Activated B cell treated with CpG ODN at 0.5 μM for 24 hours (primary cell): ENCODE results near the gene PDS5B. TPM values are rescaled to one million over a fixed set of nuclear protein-coding genes. Genes with fewer than 3 reads are reported as not detected.
"Not testable (repeated sequence)": the region's sequence is repeated elsewhere in the genome, so short reads cannot be mapped to it uniquely, and the experiment has no call there.

Experiments
- ATAC-seq: fragments of 200-7000 bp; cut with Tn5 transposase; one replicate; pipeline ENCODE4 v1.10.0; 2021; ENCODE audit warnings: low read depth, mild to moderate bottlenecking, moderate library complexity
- CTCF ChIA-PET: fragments of 350-600 bp; sonication (Branson Sonifier 250); formaldehyde crosslinking; loops from one replicate; lab custom pipeline; 2021; ENCODE audit warnings: antibody characterized with exemption; lab: Charles Lee
- POLR2A ChIA-PET: fragments of 350-600 bp; sonication (Branson Sonifier 250); formaldehyde crosslinking; loops from one replicate; lab custom pipeline; 2021; ENCODE audit warnings: antibody characterized with exemption; lab: Charles Lee
- DNase-seq: peaks from one replicate; pipeline ENCODE4 v3.0.0; 2022
- H3K27ac Mint-ChIP-seq: one replicate; pipeline ENCODE4 v1.8.0; 2020; ENCODE audit warnings: mixed read lengths
- H3K27me3 Mint-ChIP-seq: one replicate; pipeline ENCODE4 v1.8.0; 2021; ENCODE audit warnings: mixed read lengths
- H3K36me3 Mint-ChIP-seq: one replicate; pipeline ENCODE4 v1.8.0; 2021; ENCODE audit warnings: low read depth, mixed read lengths
- H3K4me1 Mint-ChIP-seq: one replicate; pipeline ENCODE4 v1.8.0; 2021; ENCODE audit warnings: mixed read lengths
- H3K4me3 Mint-ChIP-seq: one replicate; pipeline ENCODE4 v1.8.0; 2020; ENCODE audit warnings: mild to moderate bottlenecking, mixed read lengths
- H3K9me3 Mint-ChIP-seq: one replicate; pipeline ENCODE4 v1.8.0; 2020; ENCODE audit warnings: mixed read lengths
- CTCF ChIP-seq: fragments of 200-600 bp; IDR thresholded peaks from one replicate; pipeline ENCODE4 v1.8.0; 2022; ENCODE audit warnings: antibody characterized with exemption, mild to moderate bottlenecking
- intact Hi-C: fragments of 100-400 bp; cut with micrococcal nuclease; formaldehyde crosslinking; loops from one replicate; pipeline ENCODE4 v1.15.1; 2024
- total RNA-seq: library from RNA; stranded (reverse); gene quantifications from 2 replicates; pipeline ENCODE4 v1.2.3, GENCODE V29; 2022

The PDS5B gene
- total RNA-seq, 1 donor from 2014 or later, result 47.2 TPM

- intact Hi-C loops, result no loop called here
- no peak overlapping the region for H3K27ac Mint-ChIP-seq
- no peak for TF ChIP-seq CTCF
- no peak for ATAC-seq
- CTCF ChIA-PET, result no interaction called here
- peaks cover 3% of the 10 kb centered on the region for H3K27me3 Mint-ChIP-seq
- H3K4me3 Mint-ChIP-seq, result no peak overlapping the region
- POLR2A ChIA-PET, result no interaction called here
- H3K4me1 Mint-ChIP-seq, result no peaks in the 10 kb centered on the region
- DNase-seq, result no peak
- peaks cover 2% of the 10 kb centered on the region for H3K9me3 Mint-ChIP-seq
- no peaks in the 10 kb centered on the region for H3K36me3 Mint-ChIP-seq
Measured at GRCh38 chr13:32555613-32556012, 30.6 kb upstream of the PDS5B start.

GRCh38 chr13:32560842-32561241 lies 25.4 kb upstream of the PDS5B start:
- peaks cover 10% of the 10 kb centered on the region for H3K9me3 Mint-ChIP-seq
- H3K36me3 Mint-ChIP-seq, H3K4me3 Mint-ChIP-seq, H3K27me3 Mint-ChIP-seq, DNase-seq, intact Hi-C loops, H3K4me1 Mint-ChIP-seq, CTCF ChIA-PET, H3K27ac Mint-ChIP-seq, ATAC-seq: not testable (repeated sequence)
- POLR2A ChIA-PET, result interaction anchor here (0.7 kb wide), 1 partner anchor 540 kb away, joined by 6 read pairs; no protein-coding TSS in a partner anchor

GRCh38 chr13:32575687-32576086 lies 10.6 kb upstream of the PDS5B start:
- ATAC-seq, CTCF ChIA-PET, H3K4me1 Mint-ChIP-seq: not testable (repeated sequence)

GRCh38 chr13:32577032-32577431 lies 9.2 kb upstream of the PDS5B start:
- DNase-seq (no peak), ATAC-seq (no peak)
- ChIA-PET CTCF (no interaction called here), POLR2A (no interaction called here)
- peaks cover 10% of the 10 kb centered on the region for H3K9me3 Mint-ChIP-seq
- H3K4me1 Mint-ChIP-seq, result no peaks in the 10 kb centered on the region
- H3K27ac Mint-ChIP-seq, result no peak overlapping the region
- no peak for TF ChIP-seq CTCF
- peaks cover 8% of the 10 kb centered on the region for H3K36me3 Mint-ChIP-seq
- intact Hi-C loops, result no loop called here
- no peaks in the 10 kb centered on the region for H3K27me3 Mint-ChIP-seq
- no peak overlapping the region for H3K4me3 Mint-ChIP-seq

More at GRCh38 chr13:32575687-32576086, 10.6 kb upstream of the PDS5B start:
- H3K36me3 Mint-ChIP-seq, H3K27ac Mint-ChIP-seq, H3K27me3 Mint-ChIP-seq, DNase-seq, intact Hi-C loops, H3K4me3 Mint-ChIP-seq, POLR2A ChIA-PET: not testable (repeated sequence)
- H3K9me3 Mint-ChIP-seq, result peaks cover 10% of the 10 kb centered on the region

GRCh38 chr13:32581177-32581786 lies 5.0 kb upstream of the PDS5B start:
- Mint-ChIP-seq H3K27ac (no peak overlapping the region), H3K9me3 (peaks cover 10% of the 10 kb centered on the region), H3K27me3 (no peaks in the 10 kb centered on the region), H3K36me3 (peaks cover 8% of the 10 kb centered on the region), H3K4me1 (peaks cover 9% of the 10 kb centered on the region), H3K4me3 (no peak overlapping the region)
- CTCF ChIA-PET, result interaction anchor here (0.7 to 3.7 kb wide), 23 partner anchors 11 to 672 kb away, joined by 3 to 34 read pairs (median 3); partner anchors contain the start of genes BRCA2, N4BP2L2 and ZAR1L
- no peak for TF ChIP-seq CTCF
- POLR2A ChIA-PET, result no interaction called here
- intact Hi-C loops, result loop anchor here (1.0 to 10.0 kb wide), 9 partner anchors 43 to 671 kb away; partner anchors contain the start of genes KL, N4BP2L1 and N4BP2L2
- no peak for ATAC-seq
- no peak for DNase-seq

GRCh38 chr13:32582281-32582680 lies 4.0 kb upstream of the PDS5B start:
- ATAC-seq, result no peak
- H3K27ac Mint-ChIP-seq, result no peak overlapping the region
- POLR2A ChIA-PET, result no interaction called here
- H3K9me3 Mint-ChIP-seq, result peaks cover 4% of the 10 kb centered on the region
- peaks cover 9% of the 10 kb centered on the region for H3K4me1 Mint-ChIP-seq
- no peak for DNase-seq
- no peaks in the 10 kb centered on the region for H3K27me3 Mint-ChIP-seq
- CTCF ChIA-PET, result interaction anchor here (1.4 to 3.7 kb wide), 5 partner anchors 44 to 673 kb away, joined by 4 to 34 read pairs (median 15); partner anchors contain the start of gene N4BP2L2
- no peak for TF ChIP-seq CTCF
- H3K4me3 Mint-ChIP-seq, result no peak overlapping the region
- intact Hi-C loops, result loop anchor here (10.0 kb wide), 1 partner anchor 433 kb away; the partner anchor contains the start of gene KL
- H3K36me3 Mint-ChIP-seq, result peaks cover 6% of the 10 kb centered on the region
